HG02798 (cell line): Measurements from ENCODE around the gene ABHD14A.
A peak's percentile ranks its signal among the peaks of the same experiment; 100 is the strongest.

Source experiments
- ATAC-seq: cut with Tn5 transposase; IDR thresholded peaks from one replicate; pipeline ENCODE4 v1.9.1; 2021; ENCODE audit warnings: mild to moderate bottlenecking; ENCODE audit not compliant: unreplicated experiment, poor library complexity

ABHD14A gene

DNA sequence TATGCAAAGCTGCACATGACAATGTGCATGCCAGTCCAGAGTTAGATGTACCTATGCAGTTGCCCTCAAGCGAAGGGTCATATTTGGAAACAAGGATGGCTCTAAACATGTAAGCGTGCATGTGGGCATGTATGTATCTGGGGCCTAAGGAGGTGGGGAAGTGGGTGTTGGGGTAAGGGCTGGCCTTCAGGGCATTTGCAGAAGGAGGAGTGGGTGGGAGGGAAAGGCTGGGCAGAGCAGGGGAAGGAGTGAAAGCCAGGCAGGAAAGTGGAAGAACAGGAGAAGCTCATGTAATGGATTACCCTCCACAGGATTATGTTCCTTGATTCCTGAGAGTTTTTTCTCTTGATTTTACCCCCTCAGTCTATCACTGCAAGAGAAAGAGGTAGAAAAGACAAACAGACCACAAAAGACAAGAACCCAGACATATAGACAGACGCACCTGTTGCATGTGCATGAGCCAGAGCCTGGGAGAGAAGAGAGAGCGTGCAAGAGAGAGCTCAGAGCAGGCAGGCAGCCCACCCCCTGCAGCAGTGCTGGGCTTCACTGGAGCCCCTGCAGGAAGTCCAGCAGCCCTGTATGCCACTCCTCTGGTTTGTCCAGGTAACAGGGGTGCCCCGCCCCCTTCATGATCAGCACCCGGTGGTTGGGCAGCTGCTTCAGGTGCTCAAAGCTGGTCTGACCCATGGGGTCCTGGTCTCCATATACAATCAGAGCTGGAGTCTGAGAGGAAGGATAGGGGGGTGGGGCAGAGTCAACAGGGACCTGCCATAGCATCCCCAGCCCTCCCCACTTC is 5.8 kb upstream of the ABHD14A start:
- no peak for ATAC-seq

GRCh38 chr3:51969841-51970240 is 5.0 kb upstream of the ABHD14A start:
- ATAC-seq: no peak

- no peak for ATAC-seq
Measured at GRCh38 chr3:51970606-51971300, 4.1 kb upstream of the ABHD14A start.

DNA sequence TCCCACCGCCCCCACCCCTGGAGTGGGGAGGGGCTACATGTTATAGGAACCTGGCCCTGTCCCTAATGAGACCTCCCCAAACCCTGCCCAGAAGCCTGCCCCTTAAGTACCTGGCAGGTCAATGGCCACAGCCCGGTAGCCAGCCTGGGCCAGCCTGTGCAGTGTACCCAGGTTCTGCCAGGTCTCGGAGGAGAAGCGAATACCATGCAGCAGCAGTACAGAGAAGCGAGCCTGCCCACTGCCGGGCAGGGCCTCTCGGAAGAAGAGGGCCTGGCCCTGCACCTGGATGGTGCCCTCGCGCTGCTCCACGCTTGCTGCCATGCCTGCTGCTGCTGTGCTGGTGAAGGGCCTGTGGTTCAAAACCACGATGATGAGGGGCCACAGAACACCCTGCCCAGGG is 3.5 kb upstream of the ABHD14A start:
- no peak for ATAC-seq

- no peak for ATAC-seq
Measured at GRCh38 chr3:51974277-51974962, 444 bp upstream of the ABHD14A start.

DNA sequence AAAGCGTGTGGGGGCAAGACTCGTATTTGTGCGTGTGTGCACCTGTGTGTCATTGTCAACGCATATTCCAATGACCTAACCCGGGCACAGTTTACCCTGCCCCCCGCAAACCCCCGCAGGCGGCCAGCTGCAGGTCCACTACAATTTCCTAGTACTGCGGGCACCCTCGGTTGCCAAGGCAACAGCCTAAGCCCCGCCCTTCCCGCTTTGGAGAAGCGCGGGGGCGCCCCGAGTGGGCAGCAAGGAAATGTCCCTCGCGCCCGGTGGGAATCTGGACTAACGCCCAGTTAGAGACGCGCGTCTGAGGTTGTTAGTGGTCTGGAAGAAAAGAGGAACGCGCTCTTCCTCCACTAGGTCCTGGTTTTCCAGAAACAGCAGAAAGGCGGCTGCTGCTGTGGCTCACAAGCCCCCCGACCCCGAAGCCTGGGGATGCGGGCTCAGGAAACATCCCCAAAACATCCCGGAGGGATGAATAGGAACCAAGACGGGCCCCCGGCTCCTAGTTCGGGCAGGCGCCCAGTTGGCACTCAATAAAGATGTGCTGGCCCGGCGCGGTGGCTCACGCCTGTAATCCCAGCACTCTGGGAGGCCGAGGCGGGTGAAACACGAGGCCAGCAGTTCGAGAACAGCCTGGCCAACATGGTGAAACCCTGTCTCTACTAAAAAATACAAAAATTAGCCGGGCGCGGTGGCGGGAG is 1.1 kb downstream of the ABHD14A start:
- no peak for ATAC-seq

DNA sequence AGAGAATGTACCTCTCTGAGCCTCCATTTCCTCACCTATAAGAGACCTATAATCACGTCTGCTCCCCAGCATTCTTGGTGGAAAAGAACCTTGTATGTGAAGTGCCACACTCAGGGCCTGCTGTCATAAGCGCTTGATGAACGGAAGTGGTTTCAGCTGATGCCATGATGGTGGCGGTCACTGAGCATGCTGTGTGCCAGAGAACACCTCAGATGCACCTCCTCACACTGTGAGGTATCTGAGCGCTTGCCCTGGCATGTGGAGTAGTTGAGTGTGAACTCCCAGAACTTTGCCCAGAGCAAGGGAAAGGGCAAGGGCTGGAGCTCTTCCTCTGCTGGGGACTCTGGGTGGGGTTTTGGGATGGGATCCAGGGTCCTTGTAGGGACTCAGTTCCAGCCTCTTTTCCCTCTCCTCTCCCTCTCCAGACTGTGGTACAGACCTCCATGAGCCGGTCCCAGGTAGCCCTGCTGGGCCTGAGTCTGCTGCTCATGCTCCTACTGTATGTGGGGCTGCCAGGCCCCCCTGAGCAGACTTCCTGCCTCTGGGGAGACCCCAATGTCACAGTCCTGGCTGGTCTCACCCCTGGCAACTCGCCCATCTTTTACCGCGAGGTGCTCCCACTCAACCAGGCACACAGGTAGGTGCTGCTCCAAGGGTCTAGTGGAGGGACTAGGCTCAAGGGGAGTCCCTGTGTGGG is 2.7 kb downstream of the ABHD14A start:
- ATAC-seq: no peak

DNA sequence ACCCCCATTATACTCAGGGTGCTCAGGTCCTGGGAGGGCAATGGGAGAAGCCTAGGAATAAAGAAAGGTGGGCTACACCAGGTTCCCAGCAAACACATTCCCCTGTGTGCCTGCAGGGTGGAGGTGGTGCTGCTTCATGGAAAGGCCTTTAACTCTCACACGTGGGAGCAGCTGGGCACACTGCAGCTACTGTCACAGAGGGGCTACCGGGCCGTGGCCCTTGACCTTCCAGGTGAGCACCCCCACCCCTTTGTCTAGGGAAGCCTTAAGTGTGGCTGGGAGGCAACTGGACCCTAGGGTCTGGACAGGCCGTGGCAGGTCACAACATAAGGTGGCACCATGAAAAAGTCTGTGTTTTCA is 3.3 kb downstream of the ABHD14A start:
- ATAC-seq: no peak

GRCh38 chr3:51980253-51980652 is 5.4 kb downstream of the ABHD14A start:
- ATAC-seq: no peak

DNA sequence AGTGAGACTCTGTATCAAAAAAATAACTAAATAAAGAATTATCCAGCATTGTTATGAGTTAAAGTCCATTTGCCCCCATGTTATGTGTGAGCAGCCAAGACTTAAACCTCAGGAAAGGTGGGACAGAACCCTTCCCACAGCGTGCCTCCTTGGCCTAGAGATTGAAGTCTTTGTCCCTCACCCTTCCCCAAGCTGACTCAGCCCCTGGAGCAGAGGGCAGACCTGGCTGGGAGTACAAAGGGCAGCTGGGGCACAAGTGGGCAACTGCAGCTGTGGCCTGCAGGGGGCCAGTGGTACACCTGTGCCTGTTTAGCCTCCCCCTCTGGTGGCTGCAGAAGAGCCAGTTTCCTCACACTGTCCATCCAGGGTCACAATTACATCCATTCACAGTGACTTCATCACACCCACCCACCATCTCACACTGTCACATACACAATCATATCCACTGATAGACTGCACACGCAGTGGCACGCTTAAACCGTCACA is 7.5 kb downstream of the ABHD14A start:
- peak; percentile 38 for ATAC-seq

GRCh38 chr3:51982838-51983577 is 8.1 kb downstream of the ABHD14A start, which contains the start of gene ACY1:
Gene ACY1 (plus strand): TSS chr3:51983535. CDS start chr3:51984065, 530 bp downstream.
- ATAC-seq: peak; percentile 81

DNA sequence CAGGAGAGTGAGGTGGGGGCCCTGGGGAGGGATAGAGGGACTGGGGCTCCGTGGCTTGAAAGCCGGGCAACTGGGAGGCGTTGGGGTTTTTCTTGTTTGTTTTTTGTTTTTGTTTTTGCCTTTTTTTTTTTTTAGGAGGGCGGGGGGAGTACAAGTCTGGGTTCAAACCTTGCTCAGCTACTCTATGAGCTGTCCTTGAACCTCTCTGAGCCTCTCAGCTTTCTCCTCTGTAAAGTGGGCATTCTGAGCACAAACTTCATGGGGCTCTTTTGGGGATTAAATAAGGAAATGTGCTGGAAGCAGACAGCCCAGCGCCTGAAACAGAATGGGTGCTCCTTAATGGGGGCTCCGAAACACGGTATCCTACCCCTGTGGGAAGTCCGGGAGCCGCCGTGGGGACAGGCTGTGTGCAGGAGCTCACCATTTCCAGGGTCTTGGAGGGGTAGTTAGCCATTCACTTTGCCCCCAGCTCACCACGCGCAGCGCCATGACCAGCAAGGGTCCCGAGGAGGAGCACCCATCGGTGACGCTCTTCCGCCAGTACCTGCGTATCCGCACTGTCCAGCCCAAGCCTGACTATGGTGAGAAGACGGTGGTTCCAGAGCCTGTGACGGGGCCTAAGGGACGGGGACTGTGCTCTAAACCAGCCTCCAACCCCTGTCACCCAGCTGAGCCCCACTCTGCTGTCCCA is 8.9 kb downstream of the ABHD14A start:
- ATAC-seq: no peak

DNA sequence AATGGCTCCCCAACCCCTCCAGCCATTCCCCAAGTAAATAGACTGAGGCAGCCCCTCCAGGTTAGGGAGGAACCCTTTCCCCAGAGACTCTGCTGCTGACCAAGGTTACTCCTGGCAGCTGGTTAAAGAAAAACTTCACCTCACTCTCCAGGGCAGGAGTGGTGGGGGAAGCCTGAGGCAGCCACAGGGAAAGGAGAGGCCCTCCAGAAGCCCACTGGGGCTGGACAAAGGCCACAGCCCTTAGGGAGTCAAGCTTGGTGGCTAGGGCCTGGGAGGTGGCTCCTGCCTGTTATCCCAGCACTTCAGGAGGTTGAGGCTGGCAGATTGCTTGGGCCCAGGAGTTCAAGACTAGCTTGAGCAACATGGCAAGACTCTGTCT is 9.4 kb downstream of the ABHD14A start:
- ATAC-seq: no peak

DNA sequence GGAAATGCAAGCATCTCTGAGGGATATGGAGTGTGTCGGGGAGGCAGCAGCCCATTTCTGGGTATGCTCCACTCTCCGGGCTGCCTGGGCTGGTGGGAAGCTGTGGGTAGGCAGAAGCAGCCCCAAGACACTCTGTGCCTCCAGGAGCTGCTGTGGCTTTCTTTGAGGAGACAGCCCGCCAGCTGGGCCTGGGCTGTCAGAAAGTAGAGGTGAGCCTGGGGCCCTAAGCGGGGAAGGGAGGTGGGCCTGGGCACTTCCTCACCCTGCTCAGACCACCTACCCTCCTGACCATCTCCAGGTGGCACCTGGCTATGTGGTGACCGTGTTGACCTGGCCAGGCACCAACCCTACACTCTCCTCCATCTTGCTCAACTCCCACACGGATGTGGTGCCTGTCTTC is 10.2 kb downstream of the ABHD14A start:
- no peak for ATAC-seq

DNA sequence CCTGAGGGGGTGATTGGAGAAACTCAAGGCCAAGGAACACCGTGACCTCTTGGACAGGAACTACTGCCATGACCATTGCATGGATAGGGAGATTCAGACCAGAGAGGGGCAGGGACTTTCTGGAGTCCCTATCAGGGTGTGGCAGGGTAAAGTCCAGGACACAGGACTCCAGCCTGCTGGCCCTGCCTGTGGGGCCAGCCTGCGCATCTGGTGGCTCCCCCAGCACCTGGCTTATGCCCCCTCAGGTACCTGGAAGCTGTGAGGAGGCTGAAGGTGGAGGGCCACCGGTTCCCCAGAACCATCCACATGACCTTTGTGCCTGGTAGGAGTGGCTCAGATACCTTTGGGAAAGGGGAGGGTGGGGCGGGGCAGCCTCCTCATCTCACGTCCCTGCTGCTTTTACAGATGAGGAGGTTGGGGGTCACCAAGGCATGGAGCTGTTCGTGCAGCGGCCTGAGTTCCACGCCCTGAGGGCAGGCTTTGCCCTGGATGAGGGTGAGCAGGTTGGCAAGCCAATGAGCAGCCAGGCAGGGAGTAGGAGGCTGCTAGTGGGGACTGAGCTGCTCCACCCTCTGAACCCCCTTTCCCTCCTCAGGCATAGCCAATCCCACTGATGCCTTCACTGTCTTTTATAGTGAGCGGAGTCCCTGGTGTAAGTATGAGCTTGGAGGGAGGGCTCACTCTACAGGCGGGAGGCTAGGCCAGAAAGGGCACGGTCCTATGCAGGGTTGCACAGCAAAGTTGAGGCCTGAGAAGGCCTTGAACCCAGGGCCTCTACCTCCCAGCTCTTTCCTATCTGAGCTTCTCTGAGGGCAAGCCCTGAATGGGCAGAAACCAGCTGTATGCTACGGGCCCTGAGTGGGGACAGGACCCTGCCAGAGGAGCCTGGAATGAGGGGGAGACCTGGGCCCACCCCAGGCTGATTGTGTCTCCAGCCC is 11.4 kb downstream of the ABHD14A start:
- no peak for ATAC-seq

GRCh38 chr3:51987568-51987967 is 12.7 kb downstream of the ABHD14A start:
- no peak for ATAC-seq

- ATAC-seq: no peak
Measured at GRCh38 chr3:51988286-51989146, 13.7 kb downstream of the ABHD14A start.
